Heart right ventricle (tissue), 16 donors: ENCODE data around the gene SUSD3. TPM values are rescaled to one million over a fixed set of nuclear protein-coding genes. Genes with fewer than 3 reads are reported as not detected.

Experiments
- ATAC-seq, 8 donors: fragments of 200-7000 bp; cut with Tn5 transposase; one replicate each; pipeline ENCODE4 v1.9.1; 2020; ENCODE audit warnings: mild to moderate bottlenecking in 8 of 8, moderate library complexity in 8 of 8, moderate number of reproducible peaks in 1 of 8
- DNase-seq, 2 donors: peaks; one replicate each; pipeline ENCODE4 v3.0.0-alpha.2; 2020
- H3K27ac ChIP-seq, 10 donors: fragments of 200-600 bp; sonication (generic) in 2 of 10; one replicate each; pipeline versions ENCODE4 v1.5.0 to v1.8.0; 2020 to 2022; ENCODE audit warnings: mild to moderate bottlenecking in 3 of 10
- H3K27me3 ChIP-seq, 7 donors: fragments of 200-600 bp; one replicate each; pipeline ENCODE4 v1.8.0; 2021 to 2022; ENCODE audit warnings: mild to moderate bottlenecking in 2 of 7
- H3K36me3 ChIP-seq, 9 donors: fragments of 200-600 bp; sonication (generic) in 1 of 9; one replicate each; pipeline versions ENCODE4 v1.5.0 to v1.8.0; 2020 to 2022; ENCODE audit warnings: mild to moderate bottlenecking in 2 of 9
- H3K4me1 ChIP-seq, 9 donors: fragments of 200-600 bp; sonication (generic) in 1 of 9; one replicate each; pipeline versions ENCODE4 v1.5.0 to v1.8.0; 2020 to 2022; ENCODE audit warnings: mild to moderate bottlenecking in 4 of 9
- H3K4me3 ChIP-seq, 10 donors: fragments of 200-600 bp; sonication (generic) in 2 of 10; one replicate each; pipeline versions ENCODE4 v1.5.0 to v1.8.0; 2020 to 2022; ENCODE audit warnings: mild to moderate bottlenecking in 7 of 10, moderate library complexity in 2 of 10
- H3K9me3 ChIP-seq, 11 donors: fragments of 200-600 bp in 10 of 11; sonication (generic) in 2 of 11; one replicate each; pipeline versions ENCODE4 v1.5.0 to v1.8.0; 2013 to 2022; ENCODE audit warnings: mild to moderate bottlenecking in 2 of 11, control low read depth in 1 of 11, moderate library complexity in 1 of 11
- WGBS, 2 donors: extraction: QIAGEN DNeasy Blood & Tissue Kit; methylation state at CpG; one replicate each; pipeline ENCODE4 v1.1.7; 2013; ENCODE audit warnings: inconsistent platforms in 1 of 2; 5-methylcytosine and 5-hydroxymethylcytosine counted together
- intact Hi-C, 10 donors: fragments of 100-400 bp; cut with DNase I; formaldehyde crosslinking; loops; one replicate each; pipeline versions ENCODE4 v1.11.1 to v1.14.2; 2022
- polyA plus RNA-seq, 2 donors: library from polyadenylated mRNA; stranded (reverse); fragments of 200-250 nt; gene quantifications; one replicate each; pipeline ENCODE4 v1.2.3, GENCODE V29; 2013
- total RNA-seq, 10 donors: library from RNA; stranded (reverse); fragmentation: NEBNext Ultra II Directional in 3 of 10; extraction: Animal tissue kit (Norgen Biotek cat#: 25700) in 3 of 10; gene quantifications; one replicate each; pipeline versions ENCODE4 v1.2.1 to v1.2.4, GENCODE V29; 2021 to 2023
- TF ChIP-seq, protein P1 (sequence below), 9 donors: fragments of 200-600 bp; sonication (generic) in 2 of 9; IDR thresholded peaks; one replicate each; pipeline versions ENCODE4 v1.5.0 to v1.8.0; 2021 to 2022; ENCODE audit warnings: antibody characterized with exemption in 9 of 9, mild to moderate bottlenecking in 5 of 9, moderate library complexity in 1 of 9
- donor health status: Arrhythmogenic right ventricular cardiomyopathy.
- donor health status: ischemic (EF 13 %, LVEDD 7.1; RV severe dilation, severe dysfunction).
- donor health status: healthy with polysubstance abuse.
- donor health status: DM: no; HTN: yes; CAD: no.
- donor health status: DM: no; HTN: no; CAD: no.
- donor health status: ischemic (EF 25% LVEDD 6.9; RV normal size, moderate dysfunction).
- donor health status: ischemic (EF 25% LVEDD 5.7; RV mildly dilated, moderate dysfunction).
- donor health status: healthy.
- donor health status: DM: yes; HTN: yes; CAD: no.
- donor health status: Ischemic cardiomyopathy.
- donor health status: ischemic (EF 35%, LVEDD 5.7; RV mildly dilated, moderate dysfunction).
- donor health status: nonischemic (EF 11% LVEDD 7.7; RV severe dilation, severe dysfunction).
- donor health status: DM: yes; HTN: yes; CAD: no.
- donor health status: PGD.
- donor health status: ischemic (EF 29% LVEDD 5.4; RV normal size, mild dysfunction).
- donor health status: nonischemic (EF 23%, LVEDD 6.1; RV moderate dilation, normal function).

Gene SUSD3
- total and polyA plus RNA-seq, 12 donors = 0.40 to 2.1 (median 0.79) TPM; not detected in 1

DNA sequence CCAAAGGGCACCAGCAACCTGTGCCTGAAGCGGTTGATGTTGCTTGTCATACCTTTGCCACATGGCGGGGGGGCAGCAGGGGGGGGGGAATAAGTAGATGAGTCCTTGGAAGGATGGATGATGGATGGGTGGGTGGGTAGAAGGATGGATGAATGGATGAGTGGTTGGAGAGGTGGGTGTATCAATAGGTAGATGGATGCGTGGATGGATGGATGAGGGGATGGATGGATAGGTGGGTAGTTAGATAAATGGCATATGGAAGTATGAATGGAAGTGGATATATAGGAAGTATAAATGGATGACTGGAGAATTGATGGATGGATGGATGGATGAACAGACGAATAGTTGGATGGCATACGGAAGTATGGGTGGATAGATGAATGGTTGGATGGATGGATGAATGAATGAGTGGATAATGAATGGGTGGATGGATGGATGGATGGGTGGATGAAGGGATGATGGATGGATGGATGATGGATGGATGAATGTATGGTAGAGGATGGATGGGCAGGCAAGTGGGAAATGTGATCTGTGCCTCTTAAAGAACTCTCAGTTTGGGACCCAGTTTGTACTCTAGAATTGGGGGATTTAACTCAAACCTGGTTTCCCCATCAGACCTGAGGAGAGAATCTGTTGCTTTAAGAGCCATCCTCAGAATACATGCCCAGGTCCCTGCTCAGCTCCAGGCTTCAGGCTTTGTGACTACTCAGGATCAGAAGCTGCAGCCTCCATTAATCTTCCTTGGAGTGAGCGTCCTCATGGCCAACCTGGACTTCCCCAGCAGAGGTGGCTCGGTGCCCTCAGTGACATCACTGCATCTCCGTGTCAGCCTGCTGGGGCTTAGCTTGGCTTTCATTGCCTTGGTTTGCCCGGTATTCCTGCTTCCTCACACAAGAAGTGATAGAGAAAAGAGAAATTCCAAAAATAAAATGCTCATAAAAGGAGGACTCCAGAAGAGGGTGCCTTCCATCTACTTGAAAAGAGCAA lies 27.6 kb upstream of the SUSD3 start:
- H3K9me3 ChIP-seq = no peaks in the 10 kb centered on the region
- intact Hi-C loops = no loop called here
- H3K4me3 ChIP-seq = no peak overlapping the region
- peaks cover 0 to 68% (median 0%) of the 10 kb centered on the region in 9 donors for H3K36me3 ChIP-seq
- peaks cover 0 to 63% (median 0%) of the 10 kb centered on the region in 9 donors for H3K4me1 ChIP-seq
- DNase-seq (no peak), ATAC-seq (no peak)
- no peak overlapping the region for H3K27ac ChIP-seq
- WGBS, 2 donors = 81 to 83% methylated on average over 9 of the region's 9 CpGs
- H3K27me3 ChIP-seq = no peaks in the 10 kb centered on the region
- TF ChIP-seq, protein P1, sequence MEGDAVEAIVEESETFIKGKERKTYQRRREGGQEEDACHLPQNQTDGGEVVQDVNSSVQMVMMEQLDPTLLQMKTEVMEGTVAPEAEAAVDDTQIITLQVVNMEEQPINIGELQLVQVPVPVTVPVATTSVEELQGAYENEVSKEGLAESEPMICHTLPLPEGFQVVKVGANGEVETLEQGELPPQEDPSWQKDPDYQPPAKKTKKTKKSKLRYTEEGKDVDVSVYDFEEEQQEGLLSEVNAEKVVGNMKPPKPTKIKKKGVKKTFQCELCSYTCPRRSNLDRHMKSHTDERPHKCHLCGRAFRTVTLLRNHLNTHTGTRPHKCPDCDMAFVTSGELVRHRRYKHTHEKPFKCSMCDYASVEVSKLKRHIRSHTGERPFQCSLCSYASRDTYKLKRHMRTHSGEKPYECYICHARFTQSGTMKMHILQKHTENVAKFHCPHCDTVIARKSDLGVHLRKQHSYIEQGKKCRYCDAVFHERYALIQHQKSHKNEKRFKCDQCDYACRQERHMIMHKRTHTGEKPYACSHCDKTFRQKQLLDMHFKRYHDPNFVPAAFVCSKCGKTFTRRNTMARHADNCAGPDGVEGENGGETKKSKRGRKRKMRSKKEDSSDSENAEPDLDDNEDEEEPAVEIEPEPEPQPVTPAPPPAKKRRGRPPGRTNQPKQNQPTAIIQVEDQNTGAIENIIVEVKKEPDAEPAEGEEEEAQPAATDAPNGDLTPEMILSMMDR (IDR thresholded peaks at IDR 0.05) = no peak

DNA sequence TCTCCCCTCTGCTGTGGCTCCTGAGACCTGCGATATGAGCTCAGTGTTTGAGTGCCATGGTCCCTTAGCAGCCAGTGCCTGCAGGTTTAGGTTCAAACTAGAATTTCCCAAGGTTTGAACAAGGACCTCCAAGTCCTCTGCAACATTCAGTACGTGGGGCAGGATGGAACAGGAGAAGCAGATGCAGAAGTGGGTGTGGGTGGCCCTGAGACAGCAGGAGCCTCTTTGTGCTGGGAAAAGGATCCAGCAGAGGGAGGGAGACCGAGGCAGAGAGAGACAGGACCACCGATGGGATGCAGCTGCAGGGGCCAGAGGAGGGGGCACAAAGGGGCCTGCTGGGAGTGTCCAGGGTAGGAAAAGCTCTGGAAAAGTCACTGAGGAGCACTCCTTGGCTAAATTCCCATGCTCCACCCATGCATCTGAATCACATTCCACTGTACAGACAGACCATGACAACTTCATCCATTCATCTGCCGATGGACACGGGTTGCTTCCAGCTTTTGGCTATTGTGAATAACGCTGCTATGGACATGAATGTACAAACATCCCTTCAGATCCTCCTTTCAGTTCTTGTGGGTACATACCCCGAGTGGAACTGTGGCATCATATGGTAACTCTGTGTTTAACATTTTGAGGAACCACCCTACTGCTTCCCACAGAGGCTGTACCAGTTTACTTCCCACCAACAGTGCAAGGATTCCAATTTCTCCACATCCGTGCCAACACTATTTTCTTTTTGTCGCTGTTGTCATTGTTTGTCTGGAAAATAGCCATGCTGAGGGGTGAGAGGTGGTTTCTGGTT lies 26.7 kb upstream of the SUSD3 start:
- intact Hi-C loops = no loop called here
- Histone ChIP-seq H3K4me1 (peaks cover 0 to 62% (median 0%) of the 10 kb centered on the region in 9 donors), H3K4me3 (no peak overlapping the region), H3K27ac (no peak overlapping the region), H3K36me3 (peaks cover 0 to 60% (median 0%) of the 10 kb centered on the region in 9 donors), H3K9me3 (no peaks in the 10 kb centered on the region), H3K27me3 (no peaks in the 10 kb centered on the region)
- DNase-seq (no peak), ATAC-seq (peak in 3 of 8 donors; percentile 21 to 35 (median 30))
- TF ChIP-seq, protein P1 (IDR thresholded peaks at IDR 0.05) = no peak
- 65 to 66% methylated on average over 10 of the region's 10 CpGs for WGBS, 2 donors

DNA sequence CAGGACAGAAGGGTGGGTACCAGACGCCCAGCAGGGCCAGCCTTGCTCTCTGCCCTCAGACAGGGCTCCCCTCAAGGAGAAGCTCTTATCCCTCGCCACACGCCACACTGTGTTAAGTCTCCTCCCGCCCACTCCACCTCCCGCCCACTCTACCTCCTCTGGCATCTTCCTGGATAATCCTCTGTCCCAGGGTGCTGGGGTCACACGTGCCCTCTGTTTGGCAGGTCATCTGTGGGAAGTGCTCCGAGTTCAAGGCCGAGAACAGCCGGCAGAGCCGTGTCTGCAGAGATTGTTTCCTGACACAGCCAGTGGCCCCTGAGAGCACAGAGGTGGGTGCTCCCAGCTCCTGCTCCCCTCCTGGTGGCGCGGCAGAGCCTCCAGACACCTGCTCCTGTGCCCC lies 26.0 kb upstream of the SUSD3 start:
- Histone ChIP-seq H3K4me1 (peaks cover 0 to 62% (median 0%) of the 10 kb centered on the region in 9 donors), H3K27ac (no peak overlapping the region), H3K27me3 (no peaks in the 10 kb centered on the region), H3K36me3 (peaks cover 0 to 60% (median 0%) of the 10 kb centered on the region in 9 donors), H3K4me3 (no peak overlapping the region), H3K9me3 (no peaks in the 10 kb centered on the region)
- intact Hi-C loops = no loop called here
- TF ChIP-seq, protein P1 (IDR thresholded peaks at IDR 0.05) = no peak
- no peak for ATAC-seq
- DNase-seq = no peak
- WGBS, 2 donors = 86 to 91% methylated on average over 12 of the region's 12 CpGs

- ATAC-seq (no peak), DNase-seq (no peak)
- TF ChIP-seq, protein P1 (IDR thresholded peaks at IDR 0.05) = no peak
- Histone ChIP-seq H3K4me3 (no peak overlapping the region), H3K27me3 (no peaks in the 10 kb centered on the region), H3K27ac (no peak overlapping the region), H3K36me3 (peaks cover 0 to 60% (median 0%) of the 10 kb centered on the region in 9 donors), H3K9me3 (no peaks in the 10 kb centered on the region), H3K4me1 (peaks cover 0 to 64% (median 0%) of the 10 kb centered on the region in 9 donors)
- 47 to 53% methylated on average over 6 of the region's 6 CpGs for WGBS, 2 donors
- intact Hi-C loops = no loop called here
Measured at GRCh38 chr9:93033531-93033930, 25.0 kb upstream of the SUSD3 start.
